ENCODE data around the gene GRAMD4. TPM values are rescaled to one million over a fixed set of nuclear protein-coding genes. Genes with fewer than 3 reads are reported as not detected.
A peak's percentile ranks its signal among the peaks of the same experiment; 100 is the strongest.

GRAMD4 gene
- total RNA-seq, 1 experiment from 2014 or later, result 25.3 TPM

GRCh38 chr22:46684706-46685105 lies 64.5 kb downstream of the GRAMD4 start:
- no peak for DNase-seq
- Histone ChIP-seq H3K36me3 (ENCODE audit: low read depth, low read length) (no peaks in the 10 kb centered on the region), H3K79me2 (ENCODE audit: low read length) (no peaks in the 10 kb centered on the region), H3K9ac (ENCODE audit: low read length) (no peak overlapping the region), H3K4me1 (ENCODE audit: insufficient read depth, low read length) (no peaks in the 10 kb centered on the region), H3K4me2 (ENCODE audit: low read length) (no peak overlapping the region), H3K9me3 (ENCODE audit: low read length) (no peaks in the 10 kb centered on the region), H4K20me1 (ENCODE audit: low read length) (no peaks in the 10 kb centered on the region), H3F3A (ENCODE audit: low read length, unreplicated experiment) (no peaks in the 10 kb centered on the region), H2AFZ (ENCODE audit: low read length) (no peak overlapping the region), H3K9me2 (replicated peaks; ENCODE audit: low read length) (no peaks in the 10 kb centered on the region), H3K27ac (ENCODE audit: low read length) (no peak overlapping the region), H3K4me3 (ENCODE audit: low read length) (no peak overlapping the region), H3K27me3 (ENCODE audit: low read length) (no peaks in the 10 kb centered on the region)
- intact Hi-C loops (cut with micrococcal nuclease), result no loop called here
- ChIA-PET POLR2A (ENCODE audit: unreplicated experiment) (no interaction called here), CTCF (no interaction called here)
- TF ChIP-seq CTCF (conservative IDR thresholded peaks at IDR 0.05; ENCODE audit: low read depth, low read length) (no peak), EZH2phosphoT487 (IDR thresholded peaks at IDR 0.05; ENCODE audit: borderline replicate concordance, low read length) (no peak)
- BruUV-seq (replicated peaks), result TSS peak; percentile 23
- no peak for ATAC-seq

DNA sequence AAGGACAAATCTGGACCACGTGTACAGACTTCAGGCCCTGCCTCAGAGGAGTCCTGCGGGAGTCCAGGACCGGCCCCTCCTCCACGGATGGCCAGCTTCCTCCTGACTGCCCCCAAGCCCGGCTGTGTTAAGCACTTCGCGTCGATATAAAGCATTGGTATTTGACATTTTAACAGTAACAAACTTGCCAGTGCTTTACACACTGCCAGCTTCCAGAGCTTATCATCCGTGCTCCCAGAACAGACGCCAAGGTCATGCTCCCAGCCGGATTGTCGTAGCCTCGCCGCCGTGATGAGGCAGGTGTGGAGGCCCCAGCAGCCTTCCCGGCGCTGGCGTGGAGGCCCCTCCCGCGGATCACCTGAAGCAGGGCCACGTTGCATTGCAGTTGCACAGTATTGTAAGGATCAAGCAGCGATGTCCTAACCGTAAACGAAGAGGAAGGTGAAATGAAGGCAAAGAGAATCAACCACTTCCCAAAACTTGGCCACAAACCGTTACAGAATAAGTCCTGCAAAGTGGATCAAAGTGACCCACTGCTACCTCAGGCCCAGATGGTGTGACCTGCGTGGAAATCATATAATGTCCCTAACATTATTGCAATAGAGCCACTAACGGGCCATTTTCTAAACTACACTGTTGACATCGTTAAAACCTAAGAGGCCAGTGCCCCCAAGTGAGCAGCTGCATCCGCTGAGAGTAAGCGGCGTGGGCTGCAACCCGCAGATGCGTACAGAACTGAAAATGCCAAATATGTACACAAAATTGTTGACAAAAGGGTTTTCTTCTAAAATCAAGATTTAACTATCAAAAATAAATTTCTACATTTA lies 66.2 kb downstream of the GRAMD4 start:
- no peaks in the 10 kb centered on the region for H4K20me1 ChIP-seq (ENCODE audit: low read length)
- DNase-seq (no peak), ATAC-seq (no peak)
- ChIA-PET CTCF (no interaction called here), POLR2A (ENCODE audit: unreplicated experiment) (no interaction called here)
- H3K27ac ChIP-seq (ENCODE audit: low read length), result no peak overlapping the region
- no peak overlapping the region for H3K4me2 ChIP-seq (ENCODE audit: low read length)
- no peak overlapping the region for H3K4me3 ChIP-seq (ENCODE audit: low read length)
- no peak for TF ChIP-seq EZH2phosphoT487 (IDR thresholded peaks at IDR 0.05; ENCODE audit: borderline replicate concordance, low read length)
- TF ChIP-seq EZH2 (IDR thresholded peaks at IDR 0.05; ENCODE audit: low read length, unreplicated experiment), result no peak
- no peak for TF ChIP-seq CTCF (conservative IDR thresholded peaks at IDR 0.05; ENCODE audit: low read depth, low read length)
- H3K36me3 ChIP-seq (ENCODE audit: low read depth, low read length), result no peaks in the 10 kb centered on the region
- no peaks in the 10 kb centered on the region for H3K9me3 ChIP-seq (ENCODE audit: low read length)
- H3K9me2 ChIP-seq (replicated peaks; ENCODE audit: low read length), result no peaks in the 10 kb centered on the region
- no peak overlapping the region for H3K9ac ChIP-seq (ENCODE audit: low read length)
- no peak overlapping the region for H2AFZ ChIP-seq (ENCODE audit: low read length)
- no peaks in the 10 kb centered on the region for H3K4me1 ChIP-seq (ENCODE audit: insufficient read depth, low read length)
- BruUV-seq (replicated peaks), result no TSS peak
- intact Hi-C loops (cut with micrococcal nuclease), result no loop called here
- H3K79me2 ChIP-seq (ENCODE audit: low read length), result no peaks in the 10 kb centered on the region
- H3F3A ChIP-seq (ENCODE audit: low read length, unreplicated experiment), result no peaks in the 10 kb centered on the region
- H3K27me3 ChIP-seq (ENCODE audit: low read length), result no peaks in the 10 kb centered on the region

DNA sequence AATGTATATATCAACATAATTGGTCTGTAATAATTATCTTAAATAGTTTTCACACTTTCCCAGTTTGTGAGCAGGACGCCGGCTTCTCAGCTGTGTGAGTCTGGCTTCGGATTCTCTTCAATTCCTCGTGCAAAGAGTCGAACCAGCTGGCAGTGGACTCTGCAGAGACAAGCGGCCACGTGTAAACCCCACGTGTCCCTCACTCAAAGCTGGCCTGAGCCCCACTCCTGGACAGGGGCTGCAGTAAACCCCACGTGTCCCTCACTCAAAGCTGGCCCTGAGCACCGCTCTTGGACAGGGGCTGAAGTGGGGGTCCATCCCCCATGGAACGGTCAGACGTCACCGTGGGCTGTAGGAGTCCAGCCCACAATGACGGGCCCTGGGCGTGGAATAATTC lies 66.9 kb downstream of the GRAMD4 start:
- Histone ChIP-seq H3K9me3 (ENCODE audit: low read length) (no peaks in the 10 kb centered on the region), H3K4me2 (ENCODE audit: low read length) (no peak overlapping the region), H3K36me3 (ENCODE audit: low read depth, low read length) (no peaks in the 10 kb centered on the region), H3K4me3 (ENCODE audit: low read length) (no peak overlapping the region), H3K27ac (ENCODE audit: low read length) (no peak overlapping the region), H3K4me1 (ENCODE audit: insufficient read depth, low read length) (no peaks in the 10 kb centered on the region), H2AFZ (ENCODE audit: low read length) (no peak overlapping the region), H3F3A (ENCODE audit: low read length, unreplicated experiment) (no peaks in the 10 kb centered on the region), H4K20me1 (ENCODE audit: low read length) (no peaks in the 10 kb centered on the region), H3K79me2 (ENCODE audit: low read length) (no peaks in the 10 kb centered on the region), H3K9ac (ENCODE audit: low read length) (no peak overlapping the region), H3K9me2 (replicated peaks; ENCODE audit: low read length) (no peaks in the 10 kb centered on the region), H3K27me3 (ENCODE audit: low read length) (no peaks in the 10 kb centered on the region)
- intact Hi-C loops (cut with micrococcal nuclease), result no loop called here
- CTCF ChIA-PET, result no interaction called here
- BruUV-seq (replicated peaks), result no TSS peak
- DNase-seq (no peak), ATAC-seq (no peak)
- no peak for TF ChIP-seq EZH2phosphoT487 (IDR thresholded peaks at IDR 0.05; ENCODE audit: borderline replicate concordance, low read length)
- TF ChIP-seq CTCF (conservative IDR thresholded peaks at IDR 0.05; ENCODE audit: low read depth, low read length), result no peak
- no peak for TF ChIP-seq EZH2 (IDR thresholded peaks at IDR 0.05; ENCODE audit: low read length, unreplicated experiment)
- POLR2A ChIA-PET (ENCODE audit: unreplicated experiment), result no interaction called here
